ENCODE measurements around the gene USP24.

DNA sequence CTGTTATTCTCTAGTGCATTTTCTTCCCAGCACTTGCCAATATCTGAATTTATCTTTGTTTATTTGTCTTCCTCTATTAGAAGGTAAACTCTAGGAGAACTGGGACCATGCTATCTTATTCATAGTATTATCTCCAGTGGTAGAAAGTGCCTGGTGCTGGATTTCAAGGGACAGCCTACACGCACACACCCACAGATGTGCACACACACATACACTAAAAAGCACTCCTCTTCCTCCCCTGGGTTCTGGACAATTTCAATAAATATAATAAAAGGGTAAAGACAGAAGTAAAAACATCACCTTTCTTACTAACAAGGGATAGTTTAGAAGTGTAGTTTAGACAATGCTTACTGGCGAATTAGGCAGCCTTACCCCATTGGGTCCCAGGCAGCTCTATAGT is 28.5 kb upstream of the USP24 start:
- TF ChIP-seq, protein P1, sequence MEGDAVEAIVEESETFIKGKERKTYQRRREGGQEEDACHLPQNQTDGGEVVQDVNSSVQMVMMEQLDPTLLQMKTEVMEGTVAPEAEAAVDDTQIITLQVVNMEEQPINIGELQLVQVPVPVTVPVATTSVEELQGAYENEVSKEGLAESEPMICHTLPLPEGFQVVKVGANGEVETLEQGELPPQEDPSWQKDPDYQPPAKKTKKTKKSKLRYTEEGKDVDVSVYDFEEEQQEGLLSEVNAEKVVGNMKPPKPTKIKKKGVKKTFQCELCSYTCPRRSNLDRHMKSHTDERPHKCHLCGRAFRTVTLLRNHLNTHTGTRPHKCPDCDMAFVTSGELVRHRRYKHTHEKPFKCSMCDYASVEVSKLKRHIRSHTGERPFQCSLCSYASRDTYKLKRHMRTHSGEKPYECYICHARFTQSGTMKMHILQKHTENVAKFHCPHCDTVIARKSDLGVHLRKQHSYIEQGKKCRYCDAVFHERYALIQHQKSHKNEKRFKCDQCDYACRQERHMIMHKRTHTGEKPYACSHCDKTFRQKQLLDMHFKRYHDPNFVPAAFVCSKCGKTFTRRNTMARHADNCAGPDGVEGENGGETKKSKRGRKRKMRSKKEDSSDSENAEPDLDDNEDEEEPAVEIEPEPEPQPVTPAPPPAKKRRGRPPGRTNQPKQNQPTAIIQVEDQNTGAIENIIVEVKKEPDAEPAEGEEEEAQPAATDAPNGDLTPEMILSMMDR (IDR thresholded peaks at IDR 0.05), result no peak
- no peak for TF ChIP-seq EZH2 (IDR thresholded peaks at IDR 0.05)
- TF ChIP-seq EZH2phosphoT487 (IDR thresholded peaks at IDR 0.05), result no peak
